ENCODE measurements around the gene PTGES3. TPM values are rescaled to one million over a fixed set of nuclear protein-coding genes. Genes with fewer than 3 reads are reported as not detected.

PTGES3 gene
- total and polyA plus RNA-seq, 2 experiments from 2014 or later: 82.2 to 210 TPM

- Histone ChIP-seq H3K9me3 (ENCODE audit: low read depth) (no peaks in the 10 kb centered on the region), H3K27ac (peak overlapping the region; percentile 88), H3K4me1 (ENCODE audit: low read depth) (peaks cover 31% of the 10 kb centered on the region), H3K36me3 (peaks cover 9% of the 10 kb centered on the region), H3K4me3 (peak overlapping the region; percentile 86), H3K27me3 (no peaks in the 10 kb centered on the region)
- TF ChIP-seq CTCF (IDR thresholded peaks at IDR 0.05; ENCODE audit: low read depth, low read length): no peak
- no peak for DNase-seq (ENCODE audit: low read depth in 1 of 2, low spot score in 1 of 2)
These were observed 54.4 kb downstream of the PTGES3 start for GRCh38 chr12:56633468-56634241.

GRCh38 chr12:56632701-56633467 lies 55.2 kb downstream of the PTGES3 start:
- H3K36me3 ChIP-seq: peaks cover 2% of the 10 kb centered on the region
- TF ChIP-seq CTCF (IDR thresholded peaks at IDR 0.05; ENCODE audit: low read depth, low read length): no peak
- H3K27ac ChIP-seq: peak overlapping the region; percentile 7
- peak in 1 of 2 donors; percentile 12 for DNase-seq (ENCODE audit: low read depth in 1 of 2, low spot score in 1 of 2)
- H3K9me3 ChIP-seq (ENCODE audit: low read depth): no peaks in the 10 kb centered on the region
- peak overlapping the region; percentile 6 for H3K4me3 ChIP-seq
- H3K27me3 ChIP-seq: no peaks in the 10 kb centered on the region
- H3K4me1 ChIP-seq (ENCODE audit: low read depth): peaks cover 38% of the 10 kb centered on the region

GRCh38 chr12:56631790-56632700 lies 56.0 kb downstream of the PTGES3 start:
- H3K4me3 ChIP-seq: peak overlapping the region; percentile 6
- DNase-seq (ENCODE audit: low read depth in 1 of 2, low spot score in 1 of 2): peak; percentile 47 to 80
- no peak for TF ChIP-seq CTCF (IDR thresholded peaks at IDR 0.05; ENCODE audit: low read depth, low read length)
- H3K27me3 ChIP-seq: no peaks in the 10 kb centered on the region
- no peaks in the 10 kb centered on the region for H3K36me3 ChIP-seq
- peak overlapping the region; percentile 69 for H3K27ac ChIP-seq
- H3K9me3 ChIP-seq (ENCODE audit: low read depth): no peaks in the 10 kb centered on the region
- H3K4me1 ChIP-seq (ENCODE audit: low read depth): peaks cover 39% of the 10 kb centered on the region

GRCh38 chr12:56630180-56630632 lies 57.9 kb downstream of the PTGES3 start, which contains the start of gene BAZ2A:
Gene BAZ2A (minus strand): TSS chr12:56630326. CDS start chr12:56617530, 12,796 bp downstream.
- DNase-seq (ENCODE audit: low read depth in 1 of 2, low spot score in 1 of 2): peak; percentile 86 to 92
- Histone ChIP-seq H3K9me3 (ENCODE audit: low read depth) (no peaks in the 10 kb centered on the region), H3K4me1 (ENCODE audit: low read depth) (peaks cover 53% of the 10 kb centered on the region), H3K4me3 (peak within 1 kb of the TSS; percentile 100), H3K27me3 (no peaks in the 10 kb centered on the region), H3K36me3 (no peaks in the 10 kb centered on the region), H3K27ac (peak within 1 kb of the TSS; percentile 91)
- TF ChIP-seq CTCF (IDR thresholded peaks at IDR 0.05; ENCODE audit: low read depth, low read length): no peak

Measured in cardiac muscle cell (in vitro differentiated cells and primary cell).